ENCODE results near the gene TMEM106C. TPM values are rescaled to one million over a fixed set of nuclear protein-coding genes. Genes with fewer than 3 reads are reported as not detected.

TMEM106C gene
- total RNA-seq, 1 experiment from 2014 or later, result 132 TPM

DNA sequence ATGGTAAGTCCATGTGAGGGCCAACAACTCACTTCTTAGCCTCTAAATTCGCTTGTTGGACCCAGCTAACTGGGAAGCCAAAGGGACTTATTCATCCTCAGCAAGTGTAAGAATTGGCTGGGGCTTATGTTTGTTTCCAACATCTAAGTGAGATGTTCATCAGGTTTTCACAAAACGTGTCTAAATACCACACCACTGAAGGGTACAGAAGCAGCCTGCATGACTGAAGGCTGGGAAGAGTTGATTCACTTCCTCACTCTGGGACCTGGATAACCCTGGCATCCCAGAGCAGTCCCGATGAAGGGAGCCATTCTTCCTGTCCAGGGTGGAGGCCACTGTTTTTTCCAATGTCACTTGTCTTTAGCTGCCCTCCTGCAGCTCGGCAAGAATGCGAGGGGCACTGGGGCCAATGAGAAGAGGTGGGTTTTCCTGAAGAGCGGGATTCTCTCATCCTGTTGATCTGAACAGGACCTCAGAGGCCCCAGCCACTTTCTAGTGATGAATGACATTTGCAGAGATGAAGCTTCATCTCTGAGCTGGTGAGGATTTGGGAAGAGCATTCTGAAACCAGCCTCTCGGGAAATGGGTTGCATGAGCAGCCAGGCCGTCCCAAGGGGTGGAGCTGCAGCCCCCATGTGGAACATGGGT, 53.1 kb downstream of the TMEM106C start:
- DNase-seq (ENCODE audit: low spot score), result no peak

DNA sequence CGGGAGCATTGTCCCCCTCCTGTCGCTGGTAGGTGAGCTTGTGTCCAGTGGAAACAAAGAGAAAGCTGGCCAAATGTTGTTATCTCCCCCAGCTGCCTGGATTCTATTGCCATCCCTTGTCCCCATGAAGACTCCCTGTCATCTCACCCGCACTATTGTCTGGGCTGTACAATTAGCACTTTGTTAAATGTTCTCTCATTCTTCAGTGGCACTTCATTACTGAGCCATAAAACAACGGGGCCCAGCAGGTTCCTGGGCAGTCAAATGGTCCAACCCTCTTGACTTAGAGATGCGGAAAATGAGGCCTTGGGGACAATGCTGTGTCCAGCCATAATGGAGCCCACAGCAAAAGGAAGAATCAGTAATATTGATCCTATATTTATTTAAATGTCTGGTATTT, 54.1 kb downstream of the TMEM106C start:
- no peak for DNase-seq (ENCODE audit: low spot score)

DNA sequence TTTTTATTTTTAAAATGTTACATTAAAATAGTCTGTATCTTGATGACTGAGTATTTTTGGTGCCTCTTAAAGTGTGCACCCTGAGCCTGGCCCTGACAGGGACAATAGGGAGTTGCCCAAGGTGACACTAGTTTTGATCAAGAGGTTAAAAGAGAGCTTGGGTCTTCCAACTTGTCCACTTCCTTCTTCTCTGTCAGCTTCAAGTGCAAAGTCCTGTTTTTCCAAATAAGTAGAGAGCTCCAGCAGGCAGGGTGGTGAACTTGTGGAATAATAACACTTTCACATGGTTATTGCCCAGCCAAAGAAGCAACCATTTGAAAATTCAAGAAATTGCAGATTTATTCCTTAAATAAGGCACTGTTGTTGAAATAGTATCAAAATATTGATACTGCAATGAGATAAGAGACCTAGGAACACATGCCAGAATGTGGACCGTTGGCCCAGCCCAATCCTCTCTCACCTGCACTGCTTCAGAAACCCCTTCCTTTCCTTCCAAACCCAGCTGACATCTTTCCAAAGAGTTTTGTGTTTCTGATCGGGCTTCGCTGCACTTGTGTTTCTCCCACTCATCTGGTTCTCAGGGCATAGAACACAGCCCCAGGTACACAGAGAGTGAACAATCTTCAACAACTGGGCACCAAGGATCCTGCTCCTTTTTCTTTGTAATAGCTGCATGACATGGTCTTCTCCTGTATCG, 54.7 kb downstream of the TMEM106C start:
- no peak for DNase-seq (ENCODE audit: low spot score)

Other genes with a start within 250 kb of the TMEM106C start
- not detected in 2 replicates for gene ENDOU, start 238.1 kb upstream of the TMEM106C start, total RNA-seq (2014; rRNA removed; shearing (Covaris generic))
- gene RAPGEF3, start 204.7 kb upstream of the TMEM106C start, total RNA-seq (2014; rRNA removed; shearing (Covaris generic)), result 38.2 and 44.1 TPM in 2 replicates
- gene SLC48A1, start 190.4 kb upstream of the TMEM106C start, total RNA-seq (2014; rRNA removed; shearing (Covaris generic)), result 31.1 and 35.7 TPM in 2 replicates
- gene HDAC7, start 143.7 kb upstream of the TMEM106C start, total RNA-seq (2014; rRNA removed; shearing (Covaris generic)), result 51.7 and 55.6 TPM in 2 replicates
- 15.3 and 15.4 TPM in 2 replicates for gene VDR, start 58.6 kb upstream of the TMEM106C start, total RNA-seq (2014; rRNA removed; shearing (Covaris generic))
- not detected in 2 replicates for gene COL2A1, start 40.9 kb downstream of the TMEM106C start, total RNA-seq (2014; rRNA removed; shearing (Covaris generic))
- gene SENP1, start 142.5 kb downstream of the TMEM106C start, total RNA-seq (2014; rRNA removed; shearing (Covaris generic)), result 9.4 and 10.6 TPM in 2 replicates
- 50.4 and 61.8 TPM in 2 replicates for gene PFKM, start 155.8 kb downstream of the TMEM106C start, total RNA-seq (2014; rRNA removed; shearing (Covaris generic))
- gene ASB8, start 193.9 kb downstream of the TMEM106C start, total RNA-seq (2014; rRNA removed; shearing (Covaris generic)), result 18.1 and 22.1 TPM in 2 replicates
- gene CCDC184, start 220.0 kb downstream of the TMEM106C start, total RNA-seq (2014; rRNA removed; shearing (Covaris generic)), result not detected in 2 replicates
- not detected in 2 replicates for gene OR10AD1, start 239.7 kb downstream of the TMEM106C start, total RNA-seq (2014; rRNA removed; shearing (Covaris generic))